GM19467 (cell line): Measurements from ENCODE around the gene SCAPER.
"Not testable (repeated sequence)": the region's sequence is repeated elsewhere in the genome, so short reads cannot be mapped to it uniquely, and the experiment has no call there.

Experiments
- ATAC-seq: cut with Tn5 transposase; IDR thresholded peaks from one replicate; pipeline ENCODE4 v1.9.1; 2021; ENCODE audit warnings: mild to moderate bottlenecking, moderate library complexity; ENCODE audit not compliant: unreplicated experiment

The SCAPER gene

DNA sequence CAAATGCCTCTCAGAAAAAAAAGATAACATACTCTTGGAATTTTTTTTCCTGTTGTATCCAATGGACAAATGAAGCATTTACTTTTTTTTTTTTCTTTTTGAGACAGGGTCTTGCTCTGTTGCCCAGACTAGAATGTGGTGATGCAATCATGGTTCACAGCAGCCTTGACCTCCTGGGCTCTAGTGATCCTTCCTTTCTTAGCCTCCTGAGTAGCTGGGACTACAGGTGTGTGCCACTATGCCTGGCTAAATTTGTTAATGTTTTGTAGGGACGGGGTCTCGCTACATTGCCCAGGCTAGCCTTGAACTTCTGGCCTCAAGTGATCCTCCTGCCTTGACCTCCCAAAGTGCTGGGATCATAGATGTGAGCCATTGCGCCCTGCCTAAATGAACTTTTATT lies 401.3 kb downstream of the SCAPER start:
- no peak for ATAC-seq

DNA sequence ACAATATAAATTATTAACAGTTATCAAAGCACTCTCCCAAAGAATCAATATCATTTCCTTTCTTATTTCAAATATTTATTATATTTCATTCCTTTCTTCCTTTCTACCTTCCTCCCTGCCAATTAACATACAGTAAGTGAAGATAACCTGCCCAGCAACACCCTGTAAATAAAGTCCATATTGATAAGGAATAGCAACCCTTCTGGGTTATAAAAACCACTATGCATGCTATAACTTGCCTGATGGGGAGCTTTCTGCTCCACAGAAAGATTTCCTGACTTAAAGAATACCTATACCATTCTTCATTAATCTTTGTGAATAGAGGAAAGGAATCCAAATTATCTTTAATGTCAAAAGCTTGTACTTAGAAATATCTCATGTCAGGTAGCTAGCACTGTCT lies 402.0 kb downstream of the SCAPER start:
- no peak for ATAC-seq

DNA sequence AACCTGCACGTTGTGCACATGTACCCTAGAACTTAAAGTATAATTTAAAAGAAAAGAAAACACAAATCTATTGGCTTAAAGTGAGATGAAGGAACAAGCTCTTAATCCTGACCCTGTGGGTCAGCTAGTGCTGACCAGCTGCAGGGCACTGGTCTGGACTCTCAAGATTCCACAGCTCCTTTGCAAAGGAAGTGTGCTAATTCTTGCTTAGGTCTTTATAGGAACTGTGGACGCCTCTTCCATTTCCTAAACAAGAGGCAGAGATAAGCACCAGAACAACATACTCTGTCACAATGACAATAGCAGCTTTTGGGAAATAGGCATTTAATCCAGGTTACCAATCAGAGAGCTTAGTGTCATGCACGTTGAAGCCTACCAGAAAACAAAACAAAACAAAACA lies 402.5 kb downstream of the SCAPER start:
- no peak for ATAC-seq

DNA sequence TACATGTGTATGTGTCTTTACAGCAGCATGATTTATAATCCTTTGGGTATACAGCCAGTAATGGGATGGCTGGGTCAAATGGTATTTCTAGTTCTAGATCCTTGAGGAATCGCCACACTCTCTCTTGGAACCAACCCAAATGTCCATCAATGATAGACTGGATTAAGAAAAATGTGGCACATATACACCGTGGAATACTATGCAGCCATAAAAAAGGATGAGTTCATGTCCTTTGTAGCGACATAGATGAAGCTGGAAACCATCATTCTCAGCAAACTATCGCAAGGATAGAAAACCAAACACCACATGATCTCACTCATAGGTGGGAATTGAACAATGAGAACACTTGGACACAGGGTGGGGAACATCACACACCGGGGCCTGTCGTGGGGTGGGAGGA lies 403.0 kb downstream of the SCAPER start:
- not testable (repeated sequence) for ATAC-seq

DNA sequence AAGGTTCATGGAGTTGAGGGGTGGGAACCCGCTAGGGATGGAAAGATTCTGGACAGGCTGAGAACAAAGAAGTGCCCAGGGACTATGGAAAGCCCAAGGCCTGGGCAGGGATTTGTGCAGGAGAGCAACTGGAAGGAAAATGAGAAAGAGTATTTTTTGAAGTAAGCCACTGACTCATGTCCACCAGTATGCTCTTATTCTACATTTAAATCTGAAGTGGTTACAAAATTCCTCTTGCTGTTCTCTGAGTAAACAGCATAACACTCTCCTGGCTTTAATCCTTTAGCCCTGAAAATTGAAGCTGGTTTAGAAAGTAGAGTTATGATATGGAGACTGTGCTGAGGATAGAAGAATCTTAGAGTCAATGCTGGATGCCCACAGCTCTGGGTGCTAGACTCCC lies 403.4 kb downstream of the SCAPER start:
- ATAC-seq: no peak

DNA sequence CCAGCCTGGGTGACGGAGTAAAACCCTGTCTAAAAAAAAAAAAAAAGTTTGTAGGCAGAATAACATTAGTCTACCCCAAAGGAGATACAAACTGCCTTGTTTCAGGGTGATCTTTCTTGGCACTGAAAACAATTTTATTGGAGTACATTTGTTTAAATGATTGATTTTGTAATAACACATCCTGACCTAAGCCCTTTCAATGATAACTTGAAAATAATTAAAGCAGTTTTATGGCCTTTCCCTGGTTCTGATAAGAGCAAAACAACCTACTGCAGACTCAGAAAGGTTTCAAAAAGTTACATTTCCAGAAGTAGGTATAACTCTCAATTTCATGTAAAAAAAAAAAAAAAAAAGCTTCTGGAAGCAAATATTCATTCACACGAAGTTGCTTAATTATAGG lies 404.1 kb downstream of the SCAPER start:
- ATAC-seq: no peak

DNA sequence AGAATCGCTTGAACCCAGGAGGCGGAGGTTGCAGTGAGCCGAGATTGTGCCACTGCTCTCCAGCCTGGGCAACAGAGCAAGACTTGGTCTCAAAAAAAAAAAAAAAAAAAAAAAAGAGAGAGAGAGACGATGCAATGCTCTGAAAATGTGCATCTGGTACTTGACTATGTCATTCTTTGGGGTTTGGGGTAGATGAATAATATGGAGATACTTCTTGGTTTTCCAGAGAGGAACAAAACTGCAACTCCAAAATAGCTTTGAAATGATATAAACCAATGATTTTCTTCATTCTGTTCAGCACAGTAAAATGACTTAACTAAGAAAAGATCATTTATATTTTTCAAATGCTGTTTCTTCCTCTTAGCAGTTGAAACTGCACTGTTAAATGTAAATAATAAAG lies 409.7 kb downstream of the SCAPER start:
- ATAC-seq: no peak

DNA sequence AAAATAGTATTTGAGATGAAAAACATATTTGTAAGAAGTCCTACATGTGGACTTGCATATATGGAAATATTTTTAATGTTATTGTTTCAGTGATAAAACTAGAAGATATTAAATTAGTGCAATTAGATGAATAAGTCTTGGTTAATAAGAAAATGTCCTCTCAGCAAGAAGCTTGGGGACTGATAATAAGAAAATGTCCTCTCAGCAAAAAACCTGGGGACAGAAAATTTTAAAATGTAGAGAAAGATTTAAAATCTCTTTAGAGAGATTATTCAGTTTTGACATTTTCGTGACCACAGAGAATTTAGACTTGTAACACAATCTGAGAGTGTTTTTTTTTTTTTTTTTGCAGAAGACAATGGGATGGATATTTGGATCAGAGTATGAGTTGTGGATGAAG lies 412.6 kb downstream of the SCAPER start:
- ATAC-seq: no peak

DNA sequence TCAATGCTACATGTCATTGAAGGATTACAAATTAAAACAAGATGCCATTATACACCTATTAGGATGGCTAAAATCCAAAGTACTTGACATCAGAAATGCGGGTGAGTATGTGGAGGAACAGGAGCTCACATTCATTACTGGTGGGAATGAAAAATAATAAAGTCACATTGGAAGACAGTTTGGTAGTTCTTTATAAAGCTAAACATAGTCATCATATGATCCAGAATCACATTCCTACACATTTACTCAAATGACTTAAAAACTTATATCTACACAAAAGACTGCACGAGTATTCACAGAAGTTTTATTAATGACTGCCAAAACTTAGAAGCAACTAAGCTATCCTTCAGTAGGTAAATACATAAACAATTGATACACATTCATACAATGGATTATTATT lies 421.4 kb downstream of the SCAPER start:
- no peak for ATAC-seq

DNA sequence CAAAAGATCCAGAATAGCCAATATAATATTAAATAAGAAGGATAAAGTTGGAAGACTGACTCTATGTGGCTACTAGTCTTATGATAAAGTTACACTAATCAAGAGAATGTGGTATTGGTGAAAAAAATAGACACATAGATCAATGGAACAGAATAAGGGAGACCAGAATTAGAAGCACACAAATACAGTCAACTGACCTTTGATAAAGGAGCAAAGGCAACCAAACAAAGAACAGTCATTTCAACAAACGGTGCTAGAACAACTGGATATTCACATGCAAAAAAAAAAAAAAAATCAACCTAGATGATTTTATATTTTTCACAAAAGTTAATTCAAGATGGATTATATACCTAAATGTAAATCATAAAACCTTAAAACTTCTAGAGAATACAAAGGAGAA lies 422.1 kb downstream of the SCAPER start:
- ATAC-seq: no peak

DNA sequence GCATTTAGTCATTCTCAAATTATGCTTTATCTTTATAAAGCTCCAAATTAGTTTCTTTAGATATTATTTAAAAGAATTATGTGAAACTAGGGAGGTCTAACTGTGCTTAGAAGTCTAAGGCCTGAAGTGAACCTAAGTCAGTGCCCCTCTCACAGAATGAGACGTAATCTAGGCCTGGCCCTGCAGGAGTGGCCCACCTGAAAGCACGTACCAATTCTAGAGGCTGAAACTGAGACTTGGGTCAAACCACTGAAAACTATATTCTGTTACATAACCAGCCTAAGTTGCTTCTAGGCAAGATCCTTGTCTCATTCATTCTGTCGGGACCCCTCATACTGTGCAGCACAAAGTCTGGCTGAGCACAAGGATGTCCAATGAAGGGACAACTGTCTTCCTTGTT lies 424.9 kb downstream of the SCAPER start:
- no peak for ATAC-seq

DNA sequence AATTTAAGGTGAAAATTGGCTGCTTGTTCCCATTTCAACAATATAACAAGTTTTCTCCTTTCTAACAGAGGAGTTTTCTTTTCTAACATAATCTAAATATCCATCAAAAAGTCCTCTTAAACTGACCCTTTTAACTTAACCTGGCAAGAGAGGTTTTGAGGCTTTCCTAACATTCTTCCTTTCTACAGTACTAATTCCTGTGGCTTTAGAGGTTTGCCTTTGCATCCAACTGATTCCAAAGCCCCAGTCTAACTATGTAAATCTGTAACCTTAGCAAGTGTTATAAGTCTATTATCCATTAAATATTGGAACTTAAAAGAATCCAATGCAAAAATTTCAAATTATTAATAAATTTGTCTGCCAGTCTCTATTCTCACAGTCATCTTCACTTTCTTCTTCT lies 434.4 kb downstream of the SCAPER start:
- ATAC-seq: no peak

DNA sequence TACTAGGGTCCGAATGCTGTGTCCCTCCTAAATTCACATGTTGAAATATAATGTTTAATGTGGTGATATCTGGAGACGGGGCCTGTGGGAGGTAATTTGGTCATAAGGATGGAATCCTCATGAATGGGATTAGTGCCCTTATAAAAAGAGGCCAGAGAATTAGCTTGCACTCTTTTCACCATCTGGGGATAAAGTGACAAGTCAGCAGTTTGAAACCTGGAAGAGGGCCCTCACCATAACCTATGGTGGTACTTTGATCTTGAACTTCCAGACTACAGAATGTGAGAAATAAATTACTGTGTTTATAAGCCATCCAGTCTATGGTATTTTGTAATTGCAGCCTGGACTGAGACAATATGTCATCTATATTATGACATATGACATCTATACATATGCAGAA lies 436.4 kb downstream of the SCAPER start:
- ATAC-seq: no peak

DNA sequence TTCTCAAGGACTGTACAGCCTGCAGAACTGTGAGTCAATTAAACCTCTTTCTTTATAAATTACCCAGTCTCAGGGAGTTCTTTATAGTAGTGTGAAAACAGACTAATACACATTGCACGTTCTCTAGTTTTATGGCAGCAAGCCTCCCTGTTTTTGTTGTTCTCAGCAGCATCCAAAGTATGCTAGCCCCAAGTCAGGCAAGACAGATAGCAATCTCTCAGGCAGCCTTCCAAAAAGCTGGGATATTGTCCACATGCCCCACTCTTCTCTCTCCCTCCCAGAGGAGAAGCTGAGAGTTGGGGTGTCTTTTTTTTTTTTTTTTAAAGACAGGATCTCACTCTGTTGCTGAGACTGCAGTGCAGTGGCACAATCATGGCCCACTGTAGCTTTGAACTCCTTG lies 438.0 kb downstream of the SCAPER start:
- no peak for ATAC-seq

DNA sequence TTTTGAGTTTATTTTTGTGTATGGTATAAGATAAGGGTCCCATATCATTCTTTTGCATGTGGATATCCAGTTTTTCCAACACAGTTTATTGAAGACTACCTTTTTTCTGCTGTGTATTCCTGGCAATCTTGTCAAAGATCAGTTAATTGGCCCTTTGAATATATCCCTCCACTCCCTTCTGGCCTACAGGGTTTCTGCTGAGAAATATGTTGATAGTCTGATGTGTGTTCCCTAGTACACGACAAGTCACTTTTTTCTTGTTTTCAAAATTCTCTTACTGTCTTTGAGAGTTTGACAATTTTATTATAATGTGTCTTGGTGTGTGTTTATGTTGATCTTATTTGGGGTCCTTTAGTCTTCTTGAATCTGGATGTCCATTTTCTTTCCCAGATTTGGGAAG lies 439.4 kb downstream of the SCAPER start:
- no peak for ATAC-seq

DNA sequence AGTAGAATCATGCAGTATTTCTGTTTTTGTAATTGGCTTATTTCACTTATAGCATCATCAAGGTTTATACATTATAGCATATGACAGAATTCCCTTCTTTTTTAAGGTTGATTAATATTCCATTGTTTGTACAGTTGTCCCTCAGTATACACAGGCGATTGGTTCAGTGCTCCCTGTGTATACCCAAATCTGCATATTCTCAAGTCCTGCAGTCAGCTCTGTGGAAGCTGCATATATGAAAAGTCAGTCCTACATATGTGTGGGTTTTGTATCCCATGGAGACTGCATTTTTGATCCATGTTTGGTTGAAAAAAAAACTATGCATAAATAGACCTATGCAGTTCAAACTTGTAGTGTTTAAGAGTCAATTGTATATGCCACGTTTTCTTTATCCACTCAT lies 440.9 kb downstream of the SCAPER start:
- no peak for ATAC-seq

DNA sequence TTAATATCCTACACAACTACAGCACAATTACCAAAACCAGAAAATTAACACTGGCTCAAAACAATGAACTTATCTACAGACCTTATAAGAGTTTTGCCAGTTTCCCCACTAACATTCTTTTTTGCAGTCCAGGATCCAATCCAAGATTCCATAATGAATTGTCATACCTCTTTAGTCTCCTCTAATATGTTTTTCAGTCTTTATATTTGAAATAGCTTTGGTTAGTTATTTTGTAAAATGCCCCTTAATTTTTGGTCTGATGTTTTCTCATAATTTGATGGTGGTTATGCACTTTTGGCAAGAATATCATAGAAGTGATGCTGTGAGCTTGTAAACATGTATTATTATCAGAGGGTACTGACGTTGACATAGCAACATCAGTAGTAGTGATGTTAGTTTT lies 444.3 kb downstream of the SCAPER start:
- ATAC-seq: no peak

DNA sequence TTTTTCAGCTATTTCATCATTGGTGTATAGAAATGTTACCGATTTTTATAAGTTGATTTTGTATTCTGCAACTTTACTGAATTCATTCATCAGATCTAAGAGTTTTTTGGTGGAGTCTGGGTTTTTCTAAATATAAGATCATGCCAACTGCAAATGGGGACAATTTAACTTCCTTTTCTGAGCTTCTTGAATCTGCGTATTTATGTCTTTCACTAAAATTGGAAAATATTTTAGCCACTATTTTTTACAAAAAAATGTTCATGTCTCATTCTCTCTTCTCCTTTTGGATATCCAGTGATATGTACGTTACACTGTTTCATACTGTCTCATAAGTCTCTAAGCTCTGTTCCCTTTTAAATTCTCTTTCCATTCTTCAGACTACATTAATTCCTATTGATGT lies 444.8 kb downstream of the SCAPER start:
- no peak for ATAC-seq

DNA sequence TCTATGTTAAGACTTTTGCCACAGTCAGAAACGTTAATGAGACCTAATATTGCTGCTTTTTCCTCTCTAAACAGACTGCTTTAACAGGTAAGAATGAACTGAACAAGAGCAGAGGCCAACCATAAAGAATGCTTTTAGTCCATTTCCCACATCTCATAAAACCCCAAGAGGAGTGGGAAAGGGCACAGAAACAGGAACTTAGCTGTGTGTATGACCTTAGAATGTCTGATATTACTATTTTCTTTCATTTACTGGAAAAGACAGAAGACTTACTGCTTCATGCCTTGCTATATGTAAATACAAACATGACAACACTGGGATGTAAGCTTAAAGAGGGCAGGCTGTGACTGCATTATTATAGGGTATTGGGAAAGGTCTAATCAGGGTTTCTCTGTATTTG lies 453.6 kb downstream of the SCAPER start:
- no peak for ATAC-seq

DNA sequence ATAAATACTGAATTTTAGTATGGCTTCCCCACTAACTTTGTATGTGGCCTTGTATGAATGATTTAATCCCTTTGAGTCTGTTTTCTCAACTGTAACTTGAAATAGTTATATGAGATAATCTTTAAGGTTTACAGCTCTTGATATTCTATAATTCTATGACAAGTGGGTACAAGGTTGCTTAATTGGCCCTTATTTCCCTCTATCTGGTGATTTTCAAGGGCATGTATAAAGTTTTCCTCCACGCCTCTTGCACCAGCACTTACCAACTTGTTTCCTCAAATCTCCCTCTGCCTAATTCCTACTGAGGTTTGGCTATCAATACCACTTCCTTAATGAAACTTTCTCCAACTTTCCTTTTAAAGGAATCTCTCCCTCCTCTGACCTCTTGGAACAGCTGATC lies 455.7 kb downstream of the SCAPER start:
- no peak for ATAC-seq

DNA sequence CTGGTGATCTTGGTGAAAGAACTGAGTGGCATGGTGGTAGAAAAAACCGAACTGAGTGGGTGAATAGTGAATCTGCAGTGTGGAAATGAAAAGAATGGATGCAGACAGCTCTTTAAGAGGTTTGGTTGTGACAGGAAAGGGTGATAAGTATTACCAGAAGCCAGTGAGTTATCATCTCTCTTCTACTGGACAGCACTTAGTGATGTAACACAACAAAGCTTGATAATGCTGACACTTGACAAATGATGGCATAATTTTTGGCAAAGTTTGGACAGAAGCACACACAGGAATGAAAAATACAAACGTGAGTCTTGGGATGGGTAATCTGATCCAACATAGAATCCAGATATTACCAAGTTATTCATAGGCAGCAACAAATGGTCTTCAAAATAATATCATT lies 456.4 kb downstream of the SCAPER start:
- ATAC-seq: no peak

DNA sequence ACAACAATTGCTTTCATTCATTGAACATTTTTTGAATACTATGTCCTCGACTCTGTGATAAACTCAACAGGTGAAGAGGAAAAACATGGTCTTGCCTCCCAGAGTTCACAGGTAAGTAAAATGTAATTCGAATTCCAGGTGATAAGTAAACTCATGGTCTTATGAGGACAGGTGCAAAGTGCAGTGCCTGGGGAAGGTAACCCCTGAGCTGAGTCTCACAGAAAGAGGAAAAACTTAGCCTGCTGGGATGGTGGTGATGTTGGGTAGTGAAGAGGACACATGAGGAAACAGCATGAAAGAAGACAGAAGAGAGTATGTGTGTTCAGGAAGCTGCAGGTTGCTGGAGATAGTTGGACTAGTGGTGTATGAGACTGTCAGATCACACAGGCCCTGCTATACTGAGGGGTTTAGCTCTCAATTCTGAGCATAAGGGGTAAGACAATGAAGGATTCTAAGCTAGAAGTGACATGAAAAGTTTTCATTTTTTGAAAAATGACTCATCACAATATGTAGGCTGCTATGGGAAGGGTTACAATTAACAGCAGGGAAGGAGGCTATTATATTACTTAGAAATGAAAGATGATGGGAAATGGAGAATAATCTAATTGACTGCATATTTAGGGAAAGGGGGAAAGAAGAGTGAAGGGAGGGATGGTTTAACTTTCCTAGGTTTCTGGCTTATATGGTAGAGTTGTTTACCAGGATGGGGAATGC lies 457.3 kb downstream of the SCAPER start:
- ATAC-seq: no peak

DNA sequence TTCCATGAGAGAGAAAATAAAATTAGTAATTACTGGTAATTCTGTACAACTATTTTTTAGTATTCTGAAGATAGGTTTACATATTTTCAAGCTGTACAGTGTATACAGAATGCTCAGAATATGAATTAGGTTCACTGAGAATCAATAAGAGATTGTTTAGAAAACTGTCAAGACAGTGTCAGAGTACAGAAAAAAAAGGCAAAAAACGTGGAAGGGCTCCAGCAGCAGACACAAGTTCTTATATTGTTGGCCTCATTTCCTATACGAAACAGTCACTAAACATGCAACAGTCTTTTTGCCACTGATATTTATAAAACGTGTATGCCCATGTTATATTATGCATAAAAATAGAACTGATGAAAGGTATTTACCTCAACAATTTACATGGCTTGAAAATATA lies 464.7 kb downstream of the SCAPER start:
- no peak for ATAC-seq
